ENCODE measurements around the gene HMMR. TPM values are rescaled to one million over a fixed set of nuclear protein-coding genes. Genes with fewer than 3 reads are reported as not detected.
A peak's percentile ranks its signal among the peaks of the same experiment; 100 is the strongest.

Gene HMMR
- total and polyA plus RNA-seq, 2 donors from 2014 or later, result 0.58 to 0.91 TPM

GRCh38 chr5:163506726-163507125, 46.3 kb downstream of the HMMR start:
- no peak for FAIRE-seq
- no peaks in the 10 kb centered on the region for H3K9me3 ChIP-seq (ENCODE audit: control insufficient read depth in 2 of 3, insufficient read depth in 1 of 3, low read length in 3 of 3)
- H3K27me3 ChIP-seq (ENCODE audit: control insufficient read depth, insufficient read depth, low read length), result no peaks in the 10 kb centered on the region
- peaks cover 6 to 22% (median 8%) of the 10 kb centered on the region in 3 donors for H3K4me1 ChIP-seq (ENCODE audit: control insufficient read depth in 2 of 3, insufficient read depth in 2 of 3, low read depth in 1 of 3, low read length in 3 of 3)
- H3K4me3 ChIP-seq (ENCODE audit: low read length in 3 of 3), result peak overlapping the region; percentile 97 to 99 (median 99)
- H3K27ac ChIP-seq (ENCODE audit: low read depth in 2 of 2, low read length in 2 of 2), result peak overlapping the region; percentile 94 to 98
- peaks cover 0 to 5% (median 0%) of the 10 kb centered on the region in 3 donors for H3K36me3 ChIP-seq (ENCODE audit: control insufficient read depth in 2 of 3, insufficient read depth in 3 of 3, low read length in 3 of 3)
- peak in 2 of 5 donors; percentile 21 to 34 for DNase-seq
- TF ChIP-seq CTCF (IDR thresholded peaks at IDR 0.05; ENCODE audit: borderline replicate concordance, extremely low read depth, insufficient read depth), result no peak
- H3K9ac ChIP-seq (ENCODE audit: low read length in 3 of 3), result peak overlapping the region; percentile 91 to 99 (median 98)
- intact Hi-C loops (cut with DNase I), result no loop called here

GRCh38 chr5:163508753-163509152, 48.3 kb downstream of the HMMR start:
- peak overlapping the region in 2 of 3 donors; percentile 15 to 97 for H3K4me3 ChIP-seq (ENCODE audit: low read length in 3 of 3)
- intact Hi-C loops (cut with DNase I), result no loop called here
- H3K27ac ChIP-seq (ENCODE audit: low read depth in 2 of 2, low read length in 2 of 2), result peak overlapping the region in 1 of 2 donors; percentile 71
- H3K36me3 ChIP-seq (ENCODE audit: control insufficient read depth in 2 of 3, insufficient read depth in 3 of 3, low read length in 3 of 3), result peaks cover 0 to 21% (median 2%) of the 10 kb centered on the region in 3 donors
- no peak for DNase-seq
- H3K27me3 ChIP-seq (ENCODE audit: control insufficient read depth, insufficient read depth, low read length), result no peaks in the 10 kb centered on the region
- TF ChIP-seq CTCF (IDR thresholded peaks at IDR 0.05; ENCODE audit: borderline replicate concordance, extremely low read depth, insufficient read depth), result no peak
- H3K9me3 ChIP-seq (ENCODE audit: control insufficient read depth in 2 of 3, insufficient read depth in 1 of 3, low read length in 3 of 3), result no peaks in the 10 kb centered on the region
- peaks cover 8 to 22% (median 9%) of the 10 kb centered on the region in 3 donors for H3K4me1 ChIP-seq (ENCODE audit: control insufficient read depth in 2 of 3, insufficient read depth in 2 of 3, low read depth in 1 of 3, low read length in 3 of 3)
- H3K9ac ChIP-seq (ENCODE audit: low read length in 3 of 3), result peak overlapping the region in 1 of 3 donors; percentile 66
- FAIRE-seq, result no peak

- FAIRE-seq (no peak), DNase-seq (peak in 2 of 5 donors; percentile 38 to 50)
- H3K4me1 ChIP-seq (ENCODE audit: control insufficient read depth in 2 of 3, insufficient read depth in 2 of 3, low read depth in 1 of 3, low read length in 3 of 3), result peaks cover 8 to 22% (median 9%) of the 10 kb centered on the region in 3 donors
- H3K9me3 ChIP-seq (ENCODE audit: control insufficient read depth in 2 of 3, insufficient read depth in 1 of 3, low read length in 3 of 3), result no peaks in the 10 kb centered on the region
- peak overlapping the region in 2 of 3 donors; percentile 59 to 97 for H3K4me3 ChIP-seq (ENCODE audit: low read length in 3 of 3)
- TF ChIP-seq CTCF (IDR thresholded peaks at IDR 0.05; ENCODE audit: borderline replicate concordance, extremely low read depth, insufficient read depth), result no peak
- intact Hi-C loops (cut with DNase I), result no loop called here
- H3K9ac ChIP-seq (ENCODE audit: low read length in 3 of 3), result peak overlapping the region in 1 of 3 donors; percentile 66
- H3K27ac ChIP-seq (ENCODE audit: low read depth in 2 of 2, low read length in 2 of 2), result peak overlapping the region; percentile 68 to 71
- H3K27me3 ChIP-seq (ENCODE audit: control insufficient read depth, insufficient read depth, low read length), result no peaks in the 10 kb centered on the region
- peaks cover 0 to 21% (median 4%) of the 10 kb centered on the region in 3 donors for H3K36me3 ChIP-seq (ENCODE audit: control insufficient read depth in 2 of 3, insufficient read depth in 3 of 3, low read length in 3 of 3)
Measured at GRCh38 chr5:163509291-163509951, 49.0 kb downstream of the HMMR start.

All from kidney (tissue), 14 donors.